ENCODE results near the gene TUT1.
A peak's percentile ranks its signal among the peaks of the same experiment; 100 is the strongest.

Gene TUT1

DNA sequence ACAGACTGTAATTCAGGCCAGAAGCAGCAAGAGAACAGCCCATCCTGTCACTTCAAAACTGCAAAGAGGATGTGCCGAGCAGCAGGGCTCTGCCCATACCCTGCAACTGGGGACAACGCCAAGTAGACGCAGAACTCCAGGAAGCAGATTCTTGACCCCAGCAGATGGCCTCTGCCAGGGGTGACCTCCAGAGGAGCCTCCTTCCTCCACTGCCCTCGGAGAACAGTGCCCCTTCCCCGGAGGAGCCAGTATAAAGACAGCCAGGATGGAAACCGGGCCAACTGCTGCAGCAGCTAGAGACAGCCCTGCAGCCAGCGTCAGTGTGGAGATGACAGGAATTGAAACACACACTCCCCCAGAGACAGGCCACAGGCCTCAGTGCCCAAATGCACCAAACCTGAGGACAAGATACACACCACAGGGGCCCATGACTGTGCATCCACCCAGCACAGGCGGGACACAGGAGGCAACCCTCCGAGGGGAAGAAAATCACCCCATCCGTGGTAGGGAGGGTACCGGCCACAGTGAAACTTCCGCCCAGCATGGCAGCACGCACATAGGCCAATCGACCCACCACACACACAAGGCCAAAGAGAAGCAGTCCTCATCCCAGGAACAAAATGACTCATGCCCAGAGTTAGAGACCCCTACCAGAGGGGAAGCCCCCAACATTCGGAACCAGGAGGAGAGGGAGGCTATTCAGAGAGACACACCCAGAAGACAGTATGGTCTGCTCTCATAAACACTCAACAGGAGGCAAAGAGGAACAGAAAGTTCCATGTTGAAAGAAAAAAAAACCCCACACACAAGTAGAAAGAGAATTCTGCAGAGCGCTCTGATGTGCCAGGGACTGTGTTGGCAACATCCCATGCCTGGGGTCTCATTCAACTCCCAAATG lies 50.3 kb downstream of the TUT1 start:
- DNase-seq = peak in 1 of 5 donors; percentile 75

DNA sequence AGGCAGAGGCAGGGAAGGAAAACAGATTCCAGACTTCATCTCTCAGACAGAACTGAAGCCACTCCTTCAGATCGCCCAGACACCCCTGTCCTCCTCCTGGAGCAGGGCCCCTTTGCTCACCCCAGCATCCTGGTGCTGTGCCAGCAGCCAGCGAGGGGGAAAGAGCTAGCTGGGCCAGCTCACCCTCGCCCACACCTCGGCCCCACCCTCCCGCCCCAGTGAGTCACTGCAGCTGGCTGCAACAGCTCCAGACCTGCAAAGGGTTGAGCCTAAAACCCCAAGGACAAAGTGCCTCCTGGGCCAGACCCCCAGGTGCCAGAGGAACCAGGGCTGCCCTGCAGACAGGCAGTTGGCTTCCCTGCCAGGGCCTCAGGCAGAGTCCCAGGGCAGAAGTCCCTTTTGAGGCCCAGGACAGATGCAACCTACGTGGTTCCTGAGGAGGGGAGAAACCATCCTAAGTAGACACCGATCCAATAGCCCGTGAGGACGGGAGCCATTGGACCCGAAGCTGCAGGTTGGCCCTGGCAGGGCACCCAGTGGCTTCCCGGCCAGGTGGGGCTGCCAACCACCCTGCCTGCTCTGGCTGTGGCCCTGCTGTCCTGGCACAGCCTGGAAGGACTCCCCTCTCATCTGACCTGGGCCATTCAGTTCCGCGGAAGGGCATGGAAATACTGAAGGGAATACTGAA lies 51.9 kb downstream of the TUT1 start:
- DNase-seq = peak in 1 of 5 donors; percentile 55

DNA sequence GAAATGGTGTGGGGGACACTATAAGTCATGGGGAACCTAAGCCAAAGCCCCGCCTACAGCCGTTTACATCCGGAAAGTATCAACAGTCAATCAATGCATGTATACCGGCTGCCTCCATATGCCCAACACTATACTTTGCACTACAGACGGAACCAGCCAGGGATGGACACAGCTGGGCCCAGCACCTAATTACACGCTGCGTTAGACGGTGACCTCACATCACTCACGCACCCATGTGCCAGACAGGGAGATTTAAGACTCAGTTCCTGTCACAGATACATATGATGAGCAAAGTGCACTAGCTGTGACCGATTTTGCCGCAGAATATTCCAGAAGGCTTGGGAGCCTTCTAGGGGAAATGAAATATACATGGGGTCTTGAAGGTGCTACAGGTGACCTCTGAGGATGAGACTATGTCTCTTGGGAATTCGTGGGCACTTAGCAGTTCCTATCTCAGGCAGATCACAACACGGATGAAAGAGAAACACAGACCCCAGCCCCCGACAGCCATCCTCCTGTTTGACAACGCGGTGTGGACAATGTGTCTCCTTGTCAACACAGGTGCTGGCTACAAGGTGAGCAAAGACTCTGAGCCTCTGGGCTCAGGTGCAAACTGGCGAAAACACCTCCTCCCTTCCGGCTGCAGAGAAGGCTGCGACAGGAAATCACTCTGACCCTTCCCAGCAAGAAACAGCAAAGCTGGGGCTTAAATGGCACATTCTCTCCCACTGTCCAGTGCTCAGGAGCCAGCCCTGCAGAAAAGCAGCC lies 52.7 kb downstream of the TUT1 start:
- DNase-seq = no peak

- no peak for DNase-seq
These were observed 54.9 kb downstream of the TUT1 start for GRCh38 chr11:62536301-62536957.

DNA sequence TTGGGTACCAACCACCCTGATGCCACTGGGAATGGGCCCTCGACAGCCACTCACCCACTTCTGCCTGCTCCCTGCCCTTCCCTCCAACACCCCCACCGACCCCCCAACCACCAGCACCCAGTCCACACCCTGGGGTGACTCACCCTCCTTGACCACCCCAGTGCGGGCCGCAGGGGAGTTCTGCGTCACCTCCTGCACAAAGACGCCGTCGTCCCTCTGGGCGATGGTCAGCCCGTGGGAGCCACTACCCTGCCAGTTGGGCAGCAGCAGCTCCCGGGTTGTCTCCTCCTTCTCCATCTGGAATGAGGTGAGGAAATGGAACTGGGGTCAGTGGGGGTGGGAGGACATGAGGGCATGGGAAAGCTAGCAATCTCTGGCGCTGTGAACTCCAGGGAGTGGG lies 55.5 kb downstream of the TUT1 start:
- DNase-seq = no peak

GRCh38 chr11:62534779-62535545 lies 56.4 kb downstream of the TUT1 start:
- DNase-seq = no peak

DNA sequence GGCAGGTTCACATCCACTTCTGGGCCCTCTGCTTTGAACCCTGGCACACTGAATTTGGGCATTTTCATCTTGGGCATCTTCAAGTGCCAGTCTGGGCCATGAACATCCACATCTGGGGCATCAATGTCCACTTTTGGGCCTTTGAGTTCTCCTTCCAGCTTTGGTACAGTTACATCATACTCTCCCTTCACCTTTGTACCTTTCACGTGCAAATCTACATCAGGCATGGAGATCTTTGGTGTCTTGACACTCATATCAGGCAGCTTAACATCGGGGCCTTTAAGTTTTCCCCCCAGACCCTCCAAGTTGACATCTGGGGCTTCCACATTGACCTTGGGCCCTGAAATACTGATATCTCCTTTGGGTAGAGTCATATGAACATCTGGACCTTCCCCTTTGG lies 59.2 kb downstream of the TUT1 start:
- no peak for DNase-seq
